ENCODE data around the gene FAM170B.

- TF ChIP-seq CTCF (IDR thresholded peaks at IDR 0.05; ENCODE audit: low read depth, low read length, poor library complexity, severe bottlenecking) (no peak), EZH2phosphoT487 (IDR thresholded peaks at IDR 0.05; ENCODE audit: borderline replicate concordance, low read length) (no peak)
Measured at GRCh38 chr10:49115015-49115795, 18.6 kb downstream of the FAM170B start, which contains the start of gene VSTM4.
